GM19025 (cell line): ENCODE results near the gene SLC29A3.

Experiments used
- ATAC-seq: cut with Tn5 transposase; IDR thresholded peaks from one replicate; pipeline ENCODE4 v1.9.1; 2021; ENCODE audit warnings: mild to moderate bottlenecking, low read depth, moderate library complexity; ENCODE audit not compliant: unreplicated experiment

SLC29A3 gene

GRCh38 chr10:71388583-71389310, 69.7 kb downstream of the SLC29A3 start:
- ATAC-seq = no peak

- ATAC-seq = no peak
Observed at GRCh38 chr10:71389768-71390460, 70.9 kb downstream of the SLC29A3 start.

GRCh38 chr10:71390461-71390835, 71.4 kb downstream of the SLC29A3 start:
- ATAC-seq = no peak

- no peak for ATAC-seq
Observed at GRCh38 chr10:71390921-71391690, 72.0 kb downstream of the SLC29A3 start.

- ATAC-seq = no peak
Observed at GRCh38 chr10:71391701-71392100, 72.6 kb downstream of the SLC29A3 start.

- ATAC-seq = no peak
Observed at GRCh38 chr10:71392292-71392691, 73.2 kb downstream of the SLC29A3 start.

- ATAC-seq = no peak
Observed at GRCh38 chr10:71392791-71393781, 74.0 kb downstream of the SLC29A3 start.

GRCh38 chr10:71393841-71394475, 74.9 kb downstream of the SLC29A3 start:
- no peak for ATAC-seq

GRCh38 chr10:71394926-71395562, 76.0 kb downstream of the SLC29A3 start:
- ATAC-seq = no peak

- no peak for ATAC-seq
Observed at GRCh38 chr10:71395621-71396020, 76.6 kb downstream of the SLC29A3 start.

- no peak for ATAC-seq
Observed at GRCh38 chr10:71396084-71396710, 77.1 kb downstream of the SLC29A3 start.

- no peak for ATAC-seq
Observed at GRCh38 chr10:71396711-71397295, 77.7 kb downstream of the SLC29A3 start, which contains the start of gene CDH23. Gene CDH23, plus strand, starts transcription at chr10:71396920. Its CDS starts 42,912 bp downstream, at chr10:71439832.

GRCh38 chr10:71397296-71398212, 78.5 kb downstream of the SLC29A3 start:
- ATAC-seq = no peak

- ATAC-seq = no peak
Observed at GRCh38 chr10:71398976-71399375, 79.9 kb downstream of the SLC29A3 start.

GRCh38 chr10:71399946-71400345, 80.9 kb downstream of the SLC29A3 start:
- ATAC-seq = no peak

- no peak for ATAC-seq
Observed at GRCh38 chr10:71401056-71401455, 82.0 kb downstream of the SLC29A3 start.

- ATAC-seq = no peak
Observed at GRCh38 chr10:71402005-71402404, 82.9 kb downstream of the SLC29A3 start.
